MM.1S (cell line): ENCODE measurements around the gene NOL11.
"Not testable (repeated sequence)": the region's sequence is repeated elsewhere in the genome, so short reads cannot be mapped to it uniquely, and the experiment has no call there.

Experiments
- DNase-seq: peaks from one replicate; pipeline ENCODE4 v3.0.0-alpha.2; 2015
- H2AFZ ChIP-seq: fragments of 300-600 bp; sonication (generic); 2 replicates; pipeline ENCODE4 v1.6.0; 2016; ENCODE audit warnings: antibody characterized with exemption, low read length
- H3F3A ChIP-seq: fragments of 300-600 bp; sonication (generic); 2 replicates; pipeline ENCODE4 v1.6.1; 2016; ENCODE audit warnings: mild to moderate bottlenecking, antibody characterized with exemption, low read length, moderate library complexity, mixed read lengths; ENCODE audit not compliant: insufficient read depth
- H3K27ac ChIP-seq: fragments of 300-600 bp; sonication (generic); 2 replicates; pipeline ENCODE4 v1.5.1; 2016; ENCODE audit warnings: mild to moderate bottlenecking, low read length
- H3K27me3 ChIP-seq: fragments of 300-600 bp; sonication (generic); replicated peaks from 2 replicates; pipeline ENCODE4 v1.6.0; 2016; ENCODE audit warnings: low read length; ENCODE audit not compliant: insufficient read depth
- H3K36me3 ChIP-seq: fragments of 300-600 bp; sonication (generic); replicated peaks from 2 replicates; pipeline ENCODE4 v1.6.1; 2016; ENCODE audit warnings: mild to moderate bottlenecking, low read length, mixed read lengths; ENCODE audit not compliant: insufficient read depth
- H3K4me1 ChIP-seq: fragments of 300-600 bp; sonication (generic); 2 replicates; pipeline ENCODE4 v1.6.1; 2016; ENCODE audit warnings: low read length, mixed read lengths
- H3K4me2 ChIP-seq: fragments of 300-600 bp; sonication (generic); 2 replicates; pipeline ENCODE4 v1.6.0; 2016; ENCODE audit warnings: low read depth, low read length
- H3K4me3 ChIP-seq: fragments of 300-600 bp; sonication (generic); 2 replicates; pipeline ENCODE4 v1.5.1; 2016; ENCODE audit warnings: low read length, mixed read lengths
- H3K79me2 ChIP-seq: fragments of 300-600 bp; sonication (generic); 2 replicates; pipeline ENCODE4 v1.6.1; 2016; ENCODE audit warnings: mixed run types, low read length, mixed read lengths
- H3K9ac ChIP-seq: fragments of 300-600 bp; sonication (generic); 2 replicates; pipeline ENCODE4 v1.6.1; 2016; ENCODE audit warnings: low read length, mixed read lengths
- H3K9me2 ChIP-seq: fragments of 300-600 bp; sonication (generic); replicated peaks from 2 replicates; pipeline ENCODE4 v1.6.1; 2016; ENCODE audit warnings: mild to moderate bottlenecking, low read length, mixed read lengths; ENCODE audit not compliant: insufficient read depth
- H3K9me3 ChIP-seq: fragments of 300-600 bp; sonication (generic); replicated peaks from 2 replicates; pipeline ENCODE4 v1.6.1; 2016; ENCODE audit warnings: mild to moderate bottlenecking, low read length, mixed read lengths; ENCODE audit not compliant: insufficient read depth
- H4K20me1 ChIP-seq: fragments of 300-600 bp; sonication (generic); 2 replicates; pipeline ENCODE4 v1.6.1; 2016; ENCODE audit warnings: mild to moderate bottlenecking, low read length, moderate library complexity, mixed read lengths; ENCODE audit not compliant: insufficient read depth
- CTCF ChIP-seq: fragments of 300-600 bp; sonication (generic); IDR thresholded peaks from 2 replicates; pipeline ENCODE4 v1.5.1; 2016; ENCODE audit warnings: antibody characterized with exemption, low read length, mixed read lengths
- EZH2 ChIP-seq: fragments of 300-600 bp; sonication (generic); optimal IDR thresholded peaks from 2 replicates; pipeline ENCODE3; 2017; ENCODE audit warnings: low read depth, mild to moderate bottlenecking, antibody characterized with exemption, low read length, mixed read lengths
- EZH2phosphoT487 ChIP-seq: fragments of 300-600 bp; sonication (generic); IDR thresholded peaks from 2 replicates; pipeline ENCODE4 v1.6.1; 2018; ENCODE audit warnings: antibody characterized with exemption, low read length

Gene NOL11

GRCh38 chr17:67718325-67718941, 697 bp downstream of the NOL11 start:
- peak; percentile 34 for DNase-seq
- H3K9ac ChIP-seq: peak overlapping the region; percentile 99
- peaks cover 5% of the 10 kb centered on the region; the same call in 1 of the 2 replicates for H3F3A ChIP-seq
- no peaks in the 10 kb centered on the region for H3K27me3 ChIP-seq
- peaks cover 19% of the 10 kb centered on the region for H3K36me3 ChIP-seq
- peak overlapping the region; percentile 78; the same call in 1 of the 2 replicates for H3K27ac ChIP-seq
- peak overlapping the region; percentile 91 for H3K4me2 ChIP-seq
- no peaks in the 10 kb centered on the region for H3K9me3 ChIP-seq
- TF ChIP-seq EZH2 (no peak), CTCF (no peak), EZH2phosphoT487 (no peak)
- H2AFZ ChIP-seq: peak overlapping the region; percentile 99
- no peaks in the 10 kb centered on the region; the same call in 1 of the 2 replicates for H3K4me1 ChIP-seq
- peaks cover 43% of the 10 kb centered on the region for H3K79me2 ChIP-seq
- peak overlapping the region; percentile 100 for H3K4me3 ChIP-seq
- H4K20me1 ChIP-seq: no peaks in the 10 kb centered on the region
- H3K9me2 ChIP-seq: no peaks in the 10 kb centered on the region

GRCh38 chr17:67725373-67725791, 7.6 kb downstream of the NOL11 start:
- H3K27me3 ChIP-seq: no peaks in the 10 kb centered on the region
- DNase-seq: no peak
- no peaks in the 10 kb centered on the region for H3K4me1 ChIP-seq
- H3K4me2 ChIP-seq: no peak overlapping the region
- H3K9me2 ChIP-seq: no peaks in the 10 kb centered on the region
- no peak overlapping the region for H3K9ac ChIP-seq
- peaks cover 33% of the 10 kb centered on the region for H3K36me3 ChIP-seq
- TF ChIP-seq CTCF (no peak), EZH2phosphoT487 (no peak), EZH2 (no peak)
- H3K4me3 ChIP-seq: no peak overlapping the region
- H3F3A ChIP-seq: no peaks in the 10 kb centered on the region
- H4K20me1 ChIP-seq: no peaks in the 10 kb centered on the region
- no peak overlapping the region for H2AFZ ChIP-seq
- H3K79me2 ChIP-seq: peaks cover 25% of the 10 kb centered on the region
- no peaks in the 10 kb centered on the region for H3K9me3 ChIP-seq
- no peak overlapping the region for H3K27ac ChIP-seq

- peaks cover 24% of the 10 kb centered on the region; the same call in 1 of the 2 replicates for H3K79me2 ChIP-seq
- H3K27ac ChIP-seq: no peak overlapping the region
These were observed 8.1 kb downstream of the NOL11 start for GRCh38 chr17:67725807-67726206.

GRCh38 chr17:67727152-67728039, 9.7 kb downstream of the NOL11 start:
- H3K9ac ChIP-seq, H2AFZ ChIP-seq, H3K9me2 ChIP-seq, H3K4me1 ChIP-seq, H3K27ac ChIP-seq, H3K9me3 ChIP-seq, H3K4me3 ChIP-seq, H4K20me1 ChIP-seq, DNase-seq, H3K4me2 ChIP-seq, H3F3A ChIP-seq, H3K27me3 ChIP-seq: not testable (repeated sequence)
- Histone ChIP-seq H3K79me2 (peaks cover 16% of the 10 kb centered on the region; the same call in 1 of the 2 replicates), H3K36me3 (peaks cover 17% of the 10 kb centered on the region; the same call in 1 of the 2 replicates)

More at GRCh38 chr17:67725807-67726206, 8.1 kb downstream of the NOL11 start:
- H3K4me3 ChIP-seq: no peak overlapping the region
- no peaks in the 10 kb centered on the region for H3K9me3 ChIP-seq
- no peaks in the 10 kb centered on the region for H3F3A ChIP-seq
- no peak overlapping the region for H2AFZ ChIP-seq
- peaks cover 31% of the 10 kb centered on the region for H3K36me3 ChIP-seq
- H3K9ac ChIP-seq: no peak overlapping the region
- no peaks in the 10 kb centered on the region for H4K20me1 ChIP-seq
- TF ChIP-seq CTCF: no peak
- TF ChIP-seq EZH2phosphoT487: no peak
- no peak for TF ChIP-seq EZH2
- H3K4me1 ChIP-seq: no peaks in the 10 kb centered on the region
- no peaks in the 10 kb centered on the region for H3K9me2 ChIP-seq
- no peak for DNase-seq
- no peak overlapping the region for H3K4me2 ChIP-seq
- no peaks in the 10 kb centered on the region for H3K27me3 ChIP-seq
